COLO668 (cell line): ENCODE data around the gene CPNE5.

Source experiments
- DNase-seq: peaks from one replicate; lab custom pipeline; 2025; ENCODE audit not compliant: unreplicated experiment; lab: John Stamatoyannopoulos, UW

Gene CPNE5

DNA sequence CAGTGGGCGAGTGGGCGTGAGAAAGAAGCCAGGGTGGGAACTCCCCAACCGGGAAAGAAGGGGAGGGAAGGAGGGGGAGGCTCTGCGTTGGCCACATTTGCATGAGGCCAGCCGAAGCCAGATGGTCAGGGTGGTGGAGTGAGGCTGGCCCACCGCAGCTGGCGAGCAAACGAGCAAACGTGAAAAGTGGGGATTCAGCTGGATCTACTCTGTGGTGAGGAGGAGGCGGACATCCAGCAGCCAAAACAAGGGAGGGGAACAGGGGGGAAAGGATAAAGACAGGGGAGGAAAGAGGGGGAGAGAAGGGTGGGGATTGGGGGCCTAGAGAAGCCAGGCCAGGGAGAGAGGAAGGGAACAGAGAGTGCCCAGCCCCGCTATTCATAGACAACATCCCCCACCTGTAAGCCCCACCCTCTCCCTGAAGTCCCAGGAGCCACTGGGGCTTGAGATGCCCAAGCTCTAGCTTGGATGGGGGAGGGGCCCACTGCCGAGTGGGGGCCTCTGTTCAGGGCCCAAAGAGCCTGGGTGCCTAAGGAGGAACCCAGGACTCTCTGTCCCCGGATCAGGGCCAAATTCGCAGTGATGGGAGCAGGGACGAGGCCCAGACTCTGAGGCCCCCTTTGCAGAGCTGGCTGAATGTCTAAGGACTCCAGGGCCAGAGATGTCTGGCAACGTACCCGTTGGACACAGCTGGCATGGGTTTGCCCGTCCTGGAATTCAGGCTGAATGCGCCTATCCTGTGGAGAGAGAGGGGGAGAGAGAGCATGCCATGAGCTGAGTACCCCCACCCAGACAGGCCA is 45.1 kb downstream of the CPNE5 start:
- DNase-seq: no peak

GRCh38 chr6:36793296-36793912 is 45.8 kb downstream of the CPNE5 start:
- DNase-seq: no peak

DNA sequence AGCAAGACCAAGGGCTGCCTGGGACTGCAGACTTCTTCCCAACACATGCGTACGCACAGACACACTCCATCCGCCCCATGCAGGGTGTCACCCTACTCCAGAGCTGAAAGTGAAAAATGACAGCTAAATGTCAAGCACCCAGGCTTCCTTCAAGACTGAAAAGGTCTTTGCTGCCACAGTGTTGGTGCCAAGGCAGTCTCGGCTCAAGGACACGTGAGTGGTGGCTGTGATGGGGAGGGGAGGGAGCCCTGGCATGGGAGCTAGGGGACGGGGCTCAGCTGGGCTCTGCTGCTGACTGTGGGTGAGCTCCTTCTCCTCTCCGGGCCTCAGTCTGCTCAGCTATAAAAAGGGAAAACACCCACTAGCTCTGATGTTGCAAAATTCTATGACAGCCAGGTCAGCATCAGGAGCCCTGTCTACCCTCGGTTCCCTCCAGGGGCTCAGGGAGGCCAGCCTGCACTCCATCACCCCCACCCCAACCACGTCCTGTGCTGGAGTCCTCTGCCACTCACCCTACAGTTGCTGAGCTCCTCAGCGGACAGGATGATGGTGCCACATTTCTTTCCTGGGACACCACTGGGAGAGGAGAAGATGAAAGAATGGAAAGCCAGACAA is 47.6 kb downstream of the CPNE5 start:
- no peak for DNase-seq

DNA sequence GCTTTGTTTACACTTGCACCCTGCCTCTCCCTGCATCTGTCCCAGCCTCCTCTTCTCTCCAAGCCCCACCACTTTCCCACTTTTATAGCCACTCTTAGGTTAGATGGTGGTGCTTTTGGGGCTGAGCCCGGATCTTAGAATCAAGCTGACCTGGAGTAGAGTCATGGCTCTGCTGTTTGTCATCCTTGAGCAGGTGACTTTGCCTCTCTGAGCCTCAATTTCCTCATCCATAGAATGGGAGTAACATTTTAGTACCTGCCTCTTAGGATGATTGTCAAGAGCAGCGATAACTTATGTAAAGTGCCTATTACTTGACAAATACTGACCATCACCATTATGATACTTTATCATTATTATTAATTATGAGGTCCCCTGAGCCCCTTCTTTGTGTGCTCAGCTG is 48.2 kb downstream of the CPNE5 start:
- no peak for DNase-seq

- DNase-seq: no peak
Measured at GRCh38 chr6:36788768-36789167, 50.5 kb downstream of the CPNE5 start.

- DNase-seq: no peak
Measured at GRCh38 chr6:36788186-36788585, 51.1 kb downstream of the CPNE5 start.

DNA sequence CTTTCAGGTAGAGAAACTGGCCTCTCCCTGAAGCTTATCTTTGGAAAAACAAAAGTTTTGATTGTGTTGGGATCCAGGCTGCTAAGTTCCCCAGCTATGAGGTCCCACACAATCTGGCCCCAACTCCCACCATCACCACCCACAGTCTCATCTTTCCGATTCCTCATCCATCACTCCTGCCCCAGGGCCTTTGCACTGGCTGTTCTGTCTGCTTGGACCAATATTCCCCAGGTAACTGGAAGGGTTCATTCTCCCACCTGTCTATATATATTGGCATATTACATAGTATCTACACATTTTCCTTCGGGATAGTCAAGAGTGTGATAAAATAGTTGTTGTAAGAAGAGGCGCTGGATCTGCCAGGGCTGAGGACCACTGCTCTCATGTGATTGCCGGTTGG is 52.0 kb downstream of the CPNE5 start:
- DNase-seq: no peak

DNA sequence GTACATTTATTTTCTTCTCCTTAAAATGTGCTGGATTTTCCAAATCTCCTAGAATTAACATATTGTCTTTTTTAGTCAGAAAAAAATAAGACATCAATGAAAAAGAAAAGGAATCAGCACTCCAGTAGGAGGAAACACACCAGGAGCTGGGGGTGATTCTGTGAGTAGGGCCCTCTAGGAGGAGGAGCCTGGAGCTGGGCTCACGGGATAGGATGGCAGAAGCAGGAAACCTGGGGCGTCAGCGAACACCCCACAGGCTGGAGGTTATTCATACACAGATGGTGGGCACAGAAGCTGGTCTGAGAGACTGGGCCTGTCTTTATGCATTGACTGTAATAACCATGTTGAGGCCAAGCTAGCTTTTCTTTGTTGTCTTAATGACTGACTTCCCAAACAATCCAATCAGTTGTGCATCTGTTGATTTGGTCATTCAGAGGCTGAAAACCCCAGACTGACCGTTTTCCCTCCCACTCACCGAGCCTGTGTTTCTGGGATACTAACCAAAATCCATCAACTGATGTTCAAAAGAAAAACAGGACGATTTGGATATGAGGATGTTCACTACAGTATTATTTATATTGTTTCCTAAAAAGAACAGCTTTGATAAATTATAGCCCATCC is 53.1 kb downstream of the CPNE5 start:
- no peak for DNase-seq

GRCh38 chr6:36784376-36784636 is 54.9 kb downstream of the CPNE5 start:
- no peak for DNase-seq

DNA sequence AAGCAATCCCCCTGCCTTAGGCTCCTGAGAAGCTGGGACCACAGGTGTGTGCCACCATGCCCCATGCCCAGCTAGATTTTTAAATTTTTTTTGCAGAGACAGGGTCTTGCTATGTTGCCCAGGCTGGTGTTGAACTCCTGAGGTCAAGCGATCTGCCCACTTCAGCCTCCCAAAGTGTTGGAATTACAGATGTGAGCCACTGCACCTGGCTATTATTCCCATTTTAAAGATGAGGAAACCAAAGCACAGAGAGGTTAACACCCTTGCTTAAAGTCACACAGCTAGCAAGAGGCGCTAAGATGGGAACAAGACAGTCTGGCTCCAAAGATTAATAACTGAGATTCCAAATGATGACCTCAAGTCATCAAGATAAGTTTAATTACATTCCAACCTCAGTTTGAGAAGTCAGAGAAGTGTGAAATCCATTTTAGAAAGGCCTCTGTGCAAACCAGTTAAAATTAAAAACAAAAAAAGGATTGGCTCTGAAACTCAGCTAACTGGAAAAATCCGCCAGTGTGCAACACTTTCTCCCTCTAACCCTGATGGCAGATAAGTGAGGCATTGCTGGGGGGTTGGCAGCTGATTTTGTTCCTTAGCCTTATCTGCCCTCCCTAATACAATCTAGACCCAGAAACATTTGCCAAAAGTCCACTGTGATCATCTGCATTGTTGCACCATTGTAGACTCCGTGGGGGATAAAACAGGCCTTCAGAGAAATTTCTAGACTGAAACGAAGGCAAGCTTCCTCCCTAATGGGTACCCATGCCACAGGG is 55.5 kb downstream of the CPNE5 start:
- no peak for DNase-seq

- no peak for DNase-seq
Measured at GRCh38 chr6:36781669-36782068, 57.6 kb downstream of the CPNE5 start.

GRCh38 chr6:36780442-36781177 is 58.6 kb downstream of the CPNE5 start:
- peak; percentile 27 for DNase-seq

DNA sequence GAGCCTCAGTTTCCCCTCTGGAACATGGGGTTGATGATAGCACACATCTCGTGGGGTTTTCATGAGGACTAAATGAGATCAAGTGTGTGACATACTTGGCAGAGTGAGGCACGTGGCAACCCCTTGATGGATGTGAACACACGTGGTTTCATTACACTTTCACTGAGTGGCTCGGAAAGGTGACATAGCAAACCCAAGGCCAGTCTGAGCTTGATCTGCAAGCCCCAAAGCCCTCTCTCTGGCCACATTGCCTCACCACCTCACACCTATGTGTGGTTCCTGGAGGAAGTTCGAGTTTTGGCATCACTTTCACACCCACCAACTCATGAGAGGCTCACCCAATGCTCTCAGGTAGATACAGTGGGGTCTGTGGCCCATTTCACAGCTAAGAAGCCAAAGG is 60.0 kb downstream of the CPNE5 start:
- no peak for DNase-seq

- no peak for DNase-seq
Measured at GRCh38 chr6:36777801-36778200, 61.4 kb downstream of the CPNE5 start.

DNA sequence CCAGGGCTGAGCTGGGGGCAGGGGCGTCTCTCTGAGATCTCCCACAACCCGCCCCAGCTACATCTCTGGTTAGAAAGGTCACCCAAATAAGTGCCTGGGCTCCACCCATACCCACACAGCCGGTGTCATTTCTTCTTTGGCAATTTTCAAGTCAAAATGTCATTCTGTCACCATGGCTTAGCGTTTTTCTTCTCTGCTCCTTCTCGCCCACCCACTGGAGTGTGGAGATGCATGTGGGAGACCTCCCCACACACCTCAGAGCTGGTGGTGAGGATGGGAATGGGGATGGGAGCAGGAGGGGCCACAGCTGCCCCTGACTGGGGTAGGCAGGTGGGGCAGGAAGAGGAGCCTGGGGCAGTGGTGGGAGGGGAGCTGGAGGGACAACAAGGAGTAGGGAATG is 63.1 kb downstream of the CPNE5 start:
- no peak for DNase-seq

DNA sequence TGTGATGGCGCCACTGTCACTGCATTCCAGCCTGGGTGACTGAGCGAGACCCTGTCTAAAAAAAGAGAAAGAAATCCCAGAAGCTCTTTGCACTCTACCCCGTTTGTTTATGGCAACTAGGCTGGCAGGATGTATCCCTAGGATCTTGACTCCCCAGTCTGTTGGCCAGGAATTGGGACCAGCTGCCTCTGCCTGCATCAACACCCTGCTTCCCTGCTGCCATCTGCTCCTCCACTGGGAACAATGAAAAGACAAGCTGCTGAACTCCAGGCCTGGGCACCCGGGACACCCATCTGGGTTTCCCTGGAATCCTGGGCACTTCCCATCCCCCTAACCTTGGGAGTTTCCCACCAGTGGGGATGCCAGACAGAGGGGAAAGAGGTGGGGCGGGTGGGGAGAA is 64.9 kb downstream of the CPNE5 start:
- DNase-seq: no peak

DNA sequence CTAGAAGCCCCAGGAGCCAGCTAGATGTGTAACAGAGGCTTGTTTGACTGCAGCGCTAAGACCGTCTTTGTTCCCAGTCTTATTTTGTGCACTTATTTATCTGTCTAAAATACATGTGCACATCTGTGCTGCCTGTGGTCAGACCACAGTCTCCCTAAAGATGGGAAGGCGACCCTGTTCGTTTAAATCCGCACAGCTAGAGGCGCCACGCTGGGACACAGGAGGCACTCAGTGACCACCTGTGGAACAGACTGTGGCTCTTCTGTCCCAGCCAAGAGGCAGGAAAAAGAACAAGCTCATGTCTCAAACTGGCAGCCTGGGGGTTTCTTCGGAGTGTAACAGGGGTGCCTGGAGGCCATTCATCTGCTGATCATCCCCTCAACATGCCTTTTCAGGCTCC is 66.8 kb downstream of the CPNE5 start:
- no peak for DNase-seq

DNA sequence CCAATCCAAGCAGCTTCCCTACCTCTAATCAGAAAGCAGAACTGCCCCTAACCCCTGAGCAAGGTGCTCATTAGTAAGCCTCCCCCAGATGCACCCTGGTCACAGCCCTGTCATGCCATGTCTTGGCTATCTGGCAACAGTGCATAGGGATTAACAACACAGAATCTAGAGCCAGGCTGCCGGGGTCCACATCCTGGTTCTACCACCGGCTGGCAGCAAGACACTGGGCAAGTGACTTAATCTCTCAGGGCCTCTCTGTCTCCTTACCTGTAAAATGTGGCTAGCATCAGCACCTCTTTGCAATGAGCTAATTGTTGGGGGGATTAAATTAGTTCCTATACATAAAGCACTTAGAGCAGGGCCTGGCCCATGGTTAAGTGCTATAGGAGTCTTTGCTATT is 68.1 kb downstream of the CPNE5 start:
- no peak for DNase-seq

- no peak for DNase-seq
Measured at GRCh38 chr6:36769676-36770499, 69.4 kb downstream of the CPNE5 start.

DNA sequence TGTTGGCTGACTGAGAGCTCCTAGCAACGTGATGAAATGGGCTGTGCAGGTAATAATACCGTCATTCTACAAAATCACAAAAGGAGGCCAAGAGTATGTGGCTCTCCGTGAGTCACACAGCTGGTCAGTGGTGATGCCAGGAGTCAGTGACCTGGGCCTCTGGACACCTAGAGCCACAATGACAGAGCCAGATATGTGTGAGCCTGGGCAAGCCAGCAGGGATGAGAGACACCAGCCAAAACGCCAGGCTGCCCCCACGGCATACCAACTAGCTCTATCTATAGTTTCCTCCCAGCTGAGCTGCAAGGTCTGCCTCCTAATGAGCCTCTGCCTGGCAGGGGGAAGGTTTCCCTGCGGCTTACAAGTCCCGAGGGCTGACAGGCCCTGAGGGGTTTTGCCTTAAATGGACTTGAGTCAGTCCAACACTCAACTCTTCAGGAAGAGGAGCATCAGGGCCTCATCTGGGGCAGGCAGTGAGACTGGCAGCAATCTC is 70.0 kb downstream of the CPNE5 start:
- DNase-seq: no peak
